ENCODE data around the gene IL34.

DNA sequence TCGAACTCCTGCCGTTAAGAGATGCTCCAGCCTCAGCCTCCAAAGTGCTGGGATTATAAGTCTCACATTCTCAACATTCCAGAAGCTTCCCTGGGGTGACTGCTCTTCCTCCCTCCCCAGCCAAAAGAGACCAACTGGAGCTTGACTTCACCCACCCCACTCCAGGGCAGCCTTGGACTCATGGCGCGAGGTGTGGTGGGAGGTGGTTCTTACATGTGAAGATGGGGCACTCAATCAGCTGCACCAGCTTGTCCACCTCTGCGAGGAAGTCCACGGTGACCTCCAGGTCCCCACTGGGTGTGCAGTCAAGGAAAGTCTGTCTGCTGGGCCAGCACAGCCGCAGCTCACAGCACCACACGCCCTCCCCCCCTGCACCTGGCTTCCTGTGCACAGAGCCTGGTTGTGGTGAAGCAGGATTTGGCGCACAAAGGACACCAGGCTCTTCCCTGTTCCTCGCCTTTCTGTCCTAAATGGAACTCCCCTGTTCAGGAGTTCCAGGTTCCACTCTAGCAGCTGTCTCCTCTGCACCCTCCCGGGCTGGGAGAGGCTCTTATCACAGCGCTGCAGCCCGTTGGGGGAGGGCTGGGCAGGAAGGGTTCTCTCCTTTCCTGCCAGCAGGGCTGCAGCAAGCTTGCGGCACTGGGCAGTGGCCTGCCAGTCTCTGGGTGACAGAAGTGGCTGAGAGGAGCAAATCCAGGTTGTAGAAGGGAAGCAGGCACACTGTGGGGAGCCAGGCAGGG is 49.1 kb downstream of the IL34 start:
- TF ChIP-seq, protein P1, sequence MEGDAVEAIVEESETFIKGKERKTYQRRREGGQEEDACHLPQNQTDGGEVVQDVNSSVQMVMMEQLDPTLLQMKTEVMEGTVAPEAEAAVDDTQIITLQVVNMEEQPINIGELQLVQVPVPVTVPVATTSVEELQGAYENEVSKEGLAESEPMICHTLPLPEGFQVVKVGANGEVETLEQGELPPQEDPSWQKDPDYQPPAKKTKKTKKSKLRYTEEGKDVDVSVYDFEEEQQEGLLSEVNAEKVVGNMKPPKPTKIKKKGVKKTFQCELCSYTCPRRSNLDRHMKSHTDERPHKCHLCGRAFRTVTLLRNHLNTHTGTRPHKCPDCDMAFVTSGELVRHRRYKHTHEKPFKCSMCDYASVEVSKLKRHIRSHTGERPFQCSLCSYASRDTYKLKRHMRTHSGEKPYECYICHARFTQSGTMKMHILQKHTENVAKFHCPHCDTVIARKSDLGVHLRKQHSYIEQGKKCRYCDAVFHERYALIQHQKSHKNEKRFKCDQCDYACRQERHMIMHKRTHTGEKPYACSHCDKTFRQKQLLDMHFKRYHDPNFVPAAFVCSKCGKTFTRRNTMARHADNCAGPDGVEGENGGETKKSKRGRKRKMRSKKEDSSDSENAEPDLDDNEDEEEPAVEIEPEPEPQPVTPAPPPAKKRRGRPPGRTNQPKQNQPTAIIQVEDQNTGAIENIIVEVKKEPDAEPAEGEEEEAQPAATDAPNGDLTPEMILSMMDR (IDR thresholded peaks at IDR 0.05; ENCODE audit: low read length): no peak
- TF ChIP-seq EZH2phosphoT487 (IDR thresholded peaks at IDR 0.05; ENCODE audit: low read length) (no peak), EZH2 (optimal IDR thresholded peaks at IDR 0.05; ENCODE audit: low read depth, low read length) (no peak)
